KOPT-K1 (cell line): ENCODE measurements around the gene TCF12.
A peak's percentile ranks its signal among the peaks of the same experiment; 100 is the strongest.

Experiments used
- H3K27ac ChIP-seq: fragments of 200-600 bp; sonication (generic); 2 replicates; pipeline ENCODE4 v1.5.1; 2016; ENCODE audit warnings: antibody characterized with exemption, mild to moderate bottlenecking, low read depth, low read length; ENCODE audit not compliant: poor library complexity, severe bottlenecking
- H3K36me3 ChIP-seq: fragments of 200-600 bp; sonication (generic); 2 replicates; pipeline ENCODE4 v1.5.1; 2017; ENCODE audit warnings: antibody characterized with exemption, mild to moderate bottlenecking, low read length, moderate library complexity; ENCODE audit not compliant: insufficient read depth
- H3K9me3 ChIP-seq: fragments of 200-600 bp; sonication (generic); 2 replicates; pipeline ENCODE4 v1.5.1; 2017; ENCODE audit warnings: antibody characterized with exemption, low read length, mild to moderate bottlenecking; ENCODE audit not compliant: insufficient read depth, poor library complexity, severe bottlenecking

TCF12 gene

DNA sequence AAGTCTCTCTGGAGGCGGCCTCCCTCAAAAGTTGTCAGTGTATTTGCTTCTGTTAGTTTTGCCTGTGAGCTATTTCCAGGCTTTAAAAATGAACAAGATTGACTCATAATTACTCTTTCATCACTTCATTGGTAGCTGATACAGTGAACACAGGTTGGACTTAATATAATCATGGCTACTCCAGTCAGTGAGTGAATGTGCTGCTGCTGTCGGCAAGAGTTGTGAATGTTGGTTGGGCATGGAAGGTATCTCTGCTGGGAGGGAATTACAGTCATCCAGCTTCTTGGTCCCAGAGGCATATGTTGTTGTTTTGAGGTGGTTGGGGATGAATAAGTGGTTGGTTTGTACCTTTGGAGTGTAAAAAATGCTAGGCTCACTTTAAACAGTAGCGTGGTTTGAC, 11.5 kb downstream of the TCF12 start:
- Histone ChIP-seq H3K9me3 (no peaks in the 10 kb centered on the region), H3K36me3 (peaks cover 60% of the 10 kb centered on the region), H3K27ac (peak overlapping the region; percentile 94)

DNA sequence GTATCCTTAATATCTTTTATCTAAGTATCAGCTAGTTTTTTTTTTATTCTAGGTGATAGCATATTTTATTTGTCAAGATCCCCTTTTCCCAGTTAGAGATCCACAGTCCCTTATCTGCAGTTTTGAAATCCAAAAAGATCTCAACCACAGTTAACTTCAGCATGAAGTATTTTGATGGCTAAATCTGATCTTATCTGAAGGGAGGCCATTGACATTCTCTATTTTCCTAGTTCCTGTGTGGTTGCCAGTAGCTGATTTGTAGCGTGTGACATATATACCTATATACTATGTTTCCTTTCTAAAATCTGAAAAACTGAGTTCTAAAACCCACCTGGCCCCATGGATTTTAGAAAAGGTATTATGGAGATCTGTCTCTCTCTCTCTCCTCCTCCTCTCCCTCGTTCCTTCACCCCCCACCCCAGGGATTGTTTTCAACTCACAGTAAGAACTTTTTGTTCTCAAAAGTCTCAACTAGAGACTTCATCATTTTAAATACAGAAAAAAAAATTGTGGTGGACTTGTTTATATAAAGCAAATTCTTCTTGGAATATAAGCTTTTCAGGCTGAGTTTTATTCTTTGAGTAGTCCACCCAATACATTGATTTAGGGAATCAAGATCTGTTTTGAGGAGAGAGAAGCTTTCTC, 12.3 kb downstream of the TCF12 start:
- H3K36me3 ChIP-seq, result peaks cover 62% of the 10 kb centered on the region
- peaks cover 8% of the 10 kb centered on the region for H3K9me3 ChIP-seq
- peak overlapping the region; percentile 94 for H3K27ac ChIP-seq

DNA sequence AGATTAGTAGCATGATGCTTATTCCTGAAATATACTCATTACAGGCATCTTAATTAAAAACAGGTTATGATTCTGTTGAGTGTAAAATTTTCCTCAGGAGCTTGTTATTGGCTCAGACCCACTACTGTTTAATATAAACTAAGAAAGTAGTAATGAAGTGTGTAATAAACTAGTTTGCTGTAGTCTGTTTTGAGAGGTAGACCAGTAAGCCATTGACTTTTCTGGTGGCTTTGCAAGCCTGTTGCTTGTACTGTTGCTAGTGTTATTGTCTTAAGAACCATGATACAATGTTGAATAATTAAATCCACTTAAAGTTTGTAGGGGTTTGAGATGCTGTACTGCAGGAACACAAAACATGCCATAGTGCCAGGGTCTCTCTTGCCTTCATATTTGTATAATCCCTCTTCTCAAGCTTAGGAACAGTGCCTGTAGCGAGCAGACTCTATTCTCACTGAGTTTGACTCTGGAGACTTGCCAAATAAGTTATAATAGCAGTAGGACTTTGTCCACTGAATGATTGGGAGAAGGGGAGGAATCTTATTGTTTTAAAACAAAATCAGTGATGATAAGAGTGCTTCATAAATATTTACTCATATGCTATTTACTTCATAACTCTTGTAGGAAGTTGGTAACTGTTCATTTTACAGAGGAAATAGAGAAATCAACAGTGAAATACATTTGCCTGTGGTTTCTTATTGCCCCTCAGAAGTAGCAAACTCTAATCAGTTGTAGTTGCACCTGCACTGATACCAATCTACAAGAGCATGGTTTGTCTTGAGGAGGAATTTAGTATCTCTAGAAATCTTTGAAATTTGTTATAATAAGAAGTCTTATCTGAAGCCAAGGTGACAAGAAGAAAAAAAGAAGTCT, 13.4 kb downstream of the TCF12 start:
- Histone ChIP-seq H3K36me3 (peaks cover 60% of the 10 kb centered on the region), H3K27ac (peak overlapping the region; percentile 94), H3K9me3 (peaks cover 17% of the 10 kb centered on the region)

DNA sequence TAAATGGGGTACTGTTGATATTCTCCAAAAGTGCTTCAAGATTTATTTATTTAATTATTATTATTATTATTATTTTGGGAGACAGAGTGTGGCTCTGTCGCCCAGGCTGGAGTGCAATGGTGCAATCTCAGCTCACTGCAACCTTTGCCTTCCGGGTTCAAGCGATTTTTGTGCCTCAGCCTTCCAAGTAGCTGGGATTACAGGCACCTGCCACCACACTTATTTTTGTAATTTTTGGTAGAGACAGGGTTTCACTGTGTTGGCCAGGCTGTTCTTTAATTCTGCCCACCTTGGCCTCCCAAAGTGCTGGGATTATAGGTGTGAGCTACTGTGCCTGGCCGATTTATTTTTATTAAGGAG, 14.0 kb downstream of the TCF12 start:
- Histone ChIP-seq H3K36me3 (peaks cover 55% of the 10 kb centered on the region), H3K9me3 (peaks cover 22% of the 10 kb centered on the region), H3K27ac (peak overlapping the region; percentile 94)

DNA sequence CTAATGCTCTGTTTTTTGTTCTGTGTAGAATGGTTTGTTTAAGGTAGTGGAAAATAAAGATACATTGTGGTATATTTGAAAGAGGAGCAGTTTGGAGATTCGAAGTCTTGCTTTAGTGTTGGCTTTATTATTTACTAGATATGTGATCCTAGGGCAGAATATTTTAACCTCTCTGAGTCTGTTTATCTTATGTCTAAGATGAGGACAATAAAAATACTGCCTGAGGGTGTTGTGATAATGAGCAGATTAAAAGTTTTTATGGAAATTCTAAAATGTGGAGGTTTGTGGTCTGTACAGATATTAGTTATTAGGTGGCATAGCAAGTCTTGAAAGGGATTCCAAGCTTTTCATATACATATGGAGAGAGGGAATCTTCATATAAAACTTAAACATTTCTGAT, 15.0 kb downstream of the TCF12 start:
- peaks cover 22% of the 10 kb centered on the region for H3K9me3 ChIP-seq
- peaks cover 48% of the 10 kb centered on the region for H3K36me3 ChIP-seq
- peak overlapping the region; percentile 94 for H3K27ac ChIP-seq

DNA sequence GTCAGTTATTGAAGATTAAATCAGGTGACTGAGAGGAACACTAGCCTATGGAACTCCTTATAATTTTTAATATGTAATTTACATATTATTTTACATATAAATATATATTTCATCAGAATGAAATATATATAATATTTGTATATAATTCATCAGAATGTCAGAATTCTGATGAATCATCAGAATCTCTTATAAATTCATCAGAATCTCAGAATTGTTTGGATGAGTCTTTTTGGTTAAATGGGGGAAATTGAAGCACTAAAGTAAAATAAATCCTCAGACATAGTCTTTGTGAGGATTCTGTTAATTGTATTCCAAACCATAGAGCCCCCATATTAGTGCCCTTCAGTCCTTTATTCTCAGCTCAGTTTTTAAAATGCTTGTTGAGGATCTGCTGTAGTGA, 15.4 kb downstream of the TCF12 start:
- peaks cover 22% of the 10 kb centered on the region for H3K9me3 ChIP-seq
- H3K27ac ChIP-seq, result peak overlapping the region; percentile 94
- H3K36me3 ChIP-seq, result peaks cover 44% of the 10 kb centered on the region

DNA sequence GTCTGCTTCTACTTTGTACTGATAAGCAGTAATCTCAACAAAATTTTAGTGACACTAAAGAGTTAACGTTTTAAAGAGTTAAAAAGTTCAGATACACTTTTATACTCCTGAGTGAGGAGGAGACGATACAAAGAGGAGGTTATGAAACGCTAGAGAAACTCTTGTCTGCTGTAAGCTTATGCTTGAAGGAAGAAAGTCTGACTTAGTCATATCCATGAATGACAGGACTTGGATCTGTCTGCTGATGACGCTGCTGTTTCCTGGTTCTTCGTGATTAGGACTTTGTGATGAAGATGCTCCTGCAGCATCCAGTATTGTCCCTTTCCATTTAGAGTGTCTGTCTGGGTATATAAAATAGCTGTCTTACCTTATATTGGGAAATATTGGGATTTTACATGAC, 15.8 kb downstream of the TCF12 start:
- peaks cover 39% of the 10 kb centered on the region for H3K36me3 ChIP-seq
- H3K9me3 ChIP-seq, result peaks cover 22% of the 10 kb centered on the region
- peak overlapping the region; percentile 94 for H3K27ac ChIP-seq

DNA sequence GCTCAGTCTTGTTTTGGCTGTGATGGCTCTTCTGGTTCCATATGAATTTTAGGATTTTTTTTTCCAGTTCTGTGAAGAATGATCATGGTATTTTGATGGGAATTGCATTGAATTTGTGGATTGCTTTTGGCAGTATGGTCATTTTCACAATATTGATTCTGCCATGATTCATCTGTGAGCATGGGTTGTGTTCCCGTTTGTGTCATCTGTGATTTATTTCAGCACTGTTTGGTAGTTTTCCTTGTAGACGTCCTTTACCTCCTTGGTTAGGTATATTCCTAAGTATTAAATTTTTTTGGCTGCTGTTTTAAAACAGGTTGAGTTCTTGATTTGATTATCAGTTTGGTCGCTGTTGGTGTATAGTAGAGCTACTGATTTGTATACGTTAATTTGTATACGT, 18.5 kb downstream of the TCF12 start:
- Histone ChIP-seq H3K9me3 (peaks cover 22% of the 10 kb centered on the region), H3K27ac (no peak overlapping the region), H3K36me3 (peaks cover 28% of the 10 kb centered on the region)

DNA sequence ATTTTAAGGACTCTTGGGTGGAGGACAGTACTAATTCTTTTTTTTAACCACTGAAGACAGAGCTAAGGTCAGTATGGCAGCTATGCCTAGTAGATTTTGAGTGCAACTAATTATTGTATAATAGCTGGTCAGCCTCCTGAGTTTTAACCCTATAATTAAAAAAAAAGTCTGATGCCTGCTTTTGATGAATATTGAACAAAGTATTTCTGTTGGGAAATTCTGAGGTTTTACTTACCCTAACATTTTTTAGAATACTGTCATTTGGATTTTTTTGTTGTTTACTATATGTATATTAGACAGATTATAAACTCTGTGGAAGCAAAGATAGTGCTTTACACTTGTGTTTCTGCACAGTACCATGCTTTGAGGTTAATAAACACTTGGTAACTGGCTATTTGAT, 20.8 kb downstream of the TCF12 start:
- Histone ChIP-seq H3K36me3 (peaks cover 30% of the 10 kb centered on the region), H3K9me3 (peaks cover 22% of the 10 kb centered on the region), H3K27ac (no peak overlapping the region)

DNA sequence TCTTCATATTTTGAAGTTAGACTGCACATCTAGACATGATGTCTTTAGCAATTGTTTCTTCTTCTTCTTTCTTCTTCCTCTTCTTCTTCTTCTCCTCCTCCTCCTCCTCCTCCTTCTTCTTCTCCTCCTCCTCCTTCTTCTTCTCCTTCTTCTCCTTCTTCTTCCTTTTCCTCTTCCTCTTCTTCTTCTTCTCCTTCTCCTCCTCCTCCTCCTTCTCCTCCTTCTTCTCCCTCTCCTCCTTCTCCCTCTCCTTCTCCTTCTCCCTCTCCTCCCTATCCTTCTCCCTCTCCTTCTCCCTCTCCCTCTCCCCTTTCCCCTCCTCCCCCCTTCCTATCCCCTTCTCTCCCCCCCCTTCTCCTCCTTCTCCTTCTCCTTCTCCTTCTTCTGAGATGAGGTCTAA, 21.9 kb downstream of the TCF12 start:
- no peak overlapping the region for H3K27ac ChIP-seq
- H3K9me3 ChIP-seq, result peaks cover 29% of the 10 kb centered on the region

DNA sequence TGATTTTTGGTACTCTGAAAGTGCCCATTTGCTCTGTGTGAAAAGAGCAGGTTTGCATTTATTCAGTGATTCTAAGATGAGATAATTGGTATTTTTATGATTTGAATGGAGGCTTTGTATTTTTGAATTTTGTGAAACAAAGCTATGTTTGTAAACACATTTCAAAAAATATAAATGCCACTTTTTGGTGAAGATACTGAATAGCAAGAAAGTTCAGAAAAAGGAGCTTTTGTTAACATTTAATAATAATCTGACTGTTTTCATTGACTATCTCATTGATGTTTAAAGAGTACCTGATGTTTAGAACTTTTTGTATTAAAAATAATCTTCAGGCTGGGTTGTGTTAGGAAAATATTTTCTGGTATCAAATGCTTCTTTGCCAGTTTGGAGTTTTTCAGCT, 23.7 kb downstream of the TCF12 start:
- Histone ChIP-seq H3K27ac (peak overlapping the region; percentile 22), H3K36me3 (peaks cover 33% of the 10 kb centered on the region), H3K9me3 (peaks cover 25% of the 10 kb centered on the region)

More for the DNA sequence above, 21.9 kb downstream of the TCF12 start:
- peaks cover 30% of the 10 kb centered on the region for H3K36me3 ChIP-seq

DNA sequence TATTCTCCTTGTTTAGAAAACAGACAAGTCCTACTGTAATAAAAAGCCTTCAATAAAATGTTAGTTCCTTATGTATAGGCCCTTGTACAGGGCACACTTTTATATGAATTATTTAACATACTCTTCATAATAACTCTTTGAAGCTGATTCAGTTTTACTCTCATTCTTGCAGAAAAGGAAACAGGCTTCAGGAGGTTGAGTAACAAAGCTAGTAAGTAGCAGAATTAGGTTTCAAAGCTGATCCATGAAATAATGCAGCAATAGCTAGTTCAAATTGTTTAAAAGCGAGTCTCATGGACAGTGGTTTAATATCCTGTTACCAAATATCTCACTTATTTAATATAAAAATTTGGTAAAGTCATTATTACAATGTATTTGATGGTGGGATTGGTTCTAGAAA, 25.0 kb downstream of the TCF12 start:
- Histone ChIP-seq H3K36me3 (peaks cover 33% of the 10 kb centered on the region), H3K27ac (no peak overlapping the region), H3K9me3 (peaks cover 23% of the 10 kb centered on the region)

DNA sequence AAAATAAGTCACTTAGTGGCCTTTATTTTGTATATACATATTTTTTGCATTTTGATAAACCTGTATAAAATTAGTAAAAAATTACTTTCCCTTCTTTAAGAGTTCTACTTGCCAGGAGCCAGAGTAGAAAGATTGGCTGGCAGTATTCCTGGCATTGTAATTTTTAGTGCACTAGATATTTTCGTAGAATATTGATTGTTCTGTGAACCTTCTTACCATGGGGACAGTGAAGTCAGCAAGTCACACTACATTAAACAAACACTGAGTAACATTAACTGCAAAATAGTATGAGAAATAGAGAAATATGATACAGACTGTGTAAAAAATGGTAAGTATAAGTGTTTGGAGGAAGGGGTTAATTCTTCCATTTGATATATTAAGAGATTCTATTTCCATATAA, 26.0 kb downstream of the TCF12 start:
- peaks cover 23% of the 10 kb centered on the region for H3K9me3 ChIP-seq
- no peak overlapping the region for H3K27ac ChIP-seq
- H3K36me3 ChIP-seq, result peaks cover 33% of the 10 kb centered on the region

DNA sequence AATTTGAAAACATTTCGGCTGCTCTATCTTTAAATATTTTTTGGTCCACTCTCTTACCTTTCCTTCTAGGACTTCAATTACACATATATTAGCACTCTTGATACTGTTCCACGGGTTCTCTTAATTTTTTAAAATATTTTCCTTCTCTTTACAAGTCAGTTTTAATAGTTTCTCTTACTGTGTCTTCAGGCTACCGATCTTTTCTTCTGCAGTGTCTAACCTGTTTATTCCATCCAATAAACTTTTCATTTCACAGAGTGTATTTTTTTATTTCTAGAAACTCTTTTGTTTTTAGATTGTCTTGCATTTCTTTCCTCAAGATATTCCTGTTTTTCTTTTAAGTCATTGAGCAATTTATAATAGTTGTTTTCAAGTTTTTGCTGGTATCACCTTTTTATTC, 27.7 kb downstream of the TCF12 start:
- H3K9me3 ChIP-seq, result peaks cover 23% of the 10 kb centered on the region
- H3K36me3 ChIP-seq, result peaks cover 38% of the 10 kb centered on the region
- no peak overlapping the region for H3K27ac ChIP-seq

DNA sequence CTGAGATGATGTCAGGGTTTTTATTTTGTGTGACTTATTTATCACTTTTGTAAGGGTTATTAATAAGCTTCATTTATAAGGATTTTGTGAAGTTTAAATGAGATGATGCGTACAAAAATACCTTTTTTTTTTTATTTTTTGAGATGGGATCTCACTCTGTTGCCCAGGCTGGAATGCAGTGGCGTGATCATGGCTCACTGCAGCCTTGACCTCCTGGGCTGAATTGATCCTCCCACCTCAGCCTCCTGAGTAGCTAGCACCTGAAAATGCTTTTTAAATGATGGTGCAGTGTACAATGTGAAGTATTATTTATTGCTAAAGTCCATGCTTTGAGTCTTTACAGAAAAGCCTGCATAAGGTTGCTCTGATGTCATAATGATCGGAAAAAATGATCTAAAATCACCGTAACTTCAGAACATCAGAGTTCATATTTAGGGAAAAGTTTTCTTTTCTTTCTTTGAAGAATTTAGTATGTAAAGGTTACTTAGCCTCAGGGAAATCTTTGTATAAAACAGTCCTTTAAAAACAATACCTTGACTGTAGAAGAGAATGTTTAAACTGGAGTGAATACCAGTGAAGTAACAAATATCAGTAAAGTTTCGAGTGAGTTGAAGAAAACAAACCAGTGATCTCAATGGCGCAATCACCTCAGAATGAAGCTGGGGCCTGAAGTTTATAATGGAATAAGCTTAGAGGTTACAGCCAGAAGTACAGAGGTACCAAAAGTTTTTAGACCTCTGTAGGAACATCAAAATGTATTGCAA, 29.7 kb downstream of the TCF12 start:
- H3K36me3 ChIP-seq, result peaks cover 45% of the 10 kb centered on the region
- peaks cover 23% of the 10 kb centered on the region for H3K9me3 ChIP-seq
- H3K27ac ChIP-seq, result no peak overlapping the region
